Heart left ventricle (tissue), 13 donors: Measurements from ENCODE around the gene UST.

Source experiments
- POLR2A ChIP-seq, 2 donors: fragments of 450-650 bp; IDR thresholded peaks; one replicate each; pipeline ENCODE4 v1.6.1; 2017; ENCODE audit warnings: antibody characterized with exemption in 2 of 2, mild to moderate bottlenecking in 2 of 2, moderate library complexity in 2 of 2
- TF ChIP-seq, protein P1 (sequence below), 12 donors: fragments of 200-600 bp; sonication (generic) in 4 of 12; IDR thresholded peaks; one replicate each; pipeline versions ENCODE4 v1.5.0 to v1.8.0; 2018 to 2022; ENCODE audit warnings: antibody characterized with exemption in 12 of 12, mild to moderate bottlenecking in 5 of 12
- donor health status: ischemic (EF 13 %, LVEDD 7.1; RV severe dilation, severe dysfunction).
- donor health status: DM: no; HTN: yes; CAD: no.
- donor health status: DM: no; HTN: no; CAD: no.
- donor health status: ischemic (EF 25% LVEDD 6.9; RV normal size, moderate dysfunction).
- donor health status: ischemic (EF 25% LVEDD 5.7; RV mildly dilated, moderate dysfunction).
- donor health status: ischemic (EF 35%, LVEDD 5.7; RV mildly dilated, moderate dysfunction).
- donor health status: nonischemic (EF 11% LVEDD 7.7; RV severe dilation, severe dysfunction).
- donor health status: DM: yes; HTN: yes; CAD: no.
- donor health status: PGD.
- donor health status: ischemic (EF 29% LVEDD 5.4; RV normal size, mild dysfunction).
- donor health status: nonischemic (EF 23%, LVEDD 6.1; RV moderate dilation, normal function).

DNA sequence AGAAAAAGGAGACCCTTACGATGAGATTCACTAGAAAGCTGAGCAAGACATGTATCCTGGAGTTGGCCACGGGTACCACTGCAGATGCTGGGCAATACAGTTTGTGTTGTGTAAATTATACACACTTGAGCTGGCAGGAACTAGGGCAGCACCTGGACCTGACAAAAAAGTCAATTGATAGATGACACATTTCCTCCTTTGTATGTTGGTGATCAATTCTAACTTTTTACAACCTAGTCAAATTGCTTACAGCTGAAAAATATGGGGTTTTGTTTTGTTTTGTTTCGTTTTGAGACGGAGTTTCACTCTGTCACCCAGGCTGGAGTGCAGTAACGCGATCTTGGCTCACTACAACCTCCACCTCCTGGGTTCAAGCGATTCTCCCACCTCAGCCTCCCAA lies 108.9 kb downstream of the UST start:
- TF ChIP-seq, protein P1, sequence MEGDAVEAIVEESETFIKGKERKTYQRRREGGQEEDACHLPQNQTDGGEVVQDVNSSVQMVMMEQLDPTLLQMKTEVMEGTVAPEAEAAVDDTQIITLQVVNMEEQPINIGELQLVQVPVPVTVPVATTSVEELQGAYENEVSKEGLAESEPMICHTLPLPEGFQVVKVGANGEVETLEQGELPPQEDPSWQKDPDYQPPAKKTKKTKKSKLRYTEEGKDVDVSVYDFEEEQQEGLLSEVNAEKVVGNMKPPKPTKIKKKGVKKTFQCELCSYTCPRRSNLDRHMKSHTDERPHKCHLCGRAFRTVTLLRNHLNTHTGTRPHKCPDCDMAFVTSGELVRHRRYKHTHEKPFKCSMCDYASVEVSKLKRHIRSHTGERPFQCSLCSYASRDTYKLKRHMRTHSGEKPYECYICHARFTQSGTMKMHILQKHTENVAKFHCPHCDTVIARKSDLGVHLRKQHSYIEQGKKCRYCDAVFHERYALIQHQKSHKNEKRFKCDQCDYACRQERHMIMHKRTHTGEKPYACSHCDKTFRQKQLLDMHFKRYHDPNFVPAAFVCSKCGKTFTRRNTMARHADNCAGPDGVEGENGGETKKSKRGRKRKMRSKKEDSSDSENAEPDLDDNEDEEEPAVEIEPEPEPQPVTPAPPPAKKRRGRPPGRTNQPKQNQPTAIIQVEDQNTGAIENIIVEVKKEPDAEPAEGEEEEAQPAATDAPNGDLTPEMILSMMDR (IDR thresholded peaks at IDR 0.05) = no peak
- no peak for TF ChIP-seq POLR2A (IDR thresholded peaks at IDR 0.05)
